Progenitor cell of endocrine pancreas (in vitro differentiated cells): ENCODE measurements around the gene MGAT5B. TPM values are rescaled to one million over a fixed set of nuclear protein-coding genes. Genes with fewer than 3 reads are reported as not detected.

Experiments used
- DNase-seq: peaks from one replicate; pipeline ENCODE4 v3.0.0; 2021; ENCODE audit warnings: low spot score; ENCODE audit not compliant: unreplicated experiment
- H3K27ac Mint-ChIP-seq: 2 replicates; pipeline ENCODE4 v1.8.0; 2021; ENCODE audit warnings: mild to moderate bottlenecking, moderate library complexity, mixed read lengths
- H3K27me3 Mint-ChIP-seq: 2 replicates; pipeline ENCODE4 v1.8.0; 2021; ENCODE audit warnings: mixed read lengths
- H3K36me3 Mint-ChIP-seq: 2 replicates; pipeline ENCODE4 v1.8.0; 2022; ENCODE audit warnings: mixed read lengths; ENCODE audit not compliant: insufficient read depth
- H3K4me1 Mint-ChIP-seq: 2 replicates; pipeline ENCODE4 v1.8.0; 2021; ENCODE audit warnings: low read depth, mixed read lengths
- H3K4me3 Mint-ChIP-seq: 2 replicates; pipeline ENCODE4 v1.8.0; 2021; ENCODE audit warnings: low read depth, mild to moderate bottlenecking, moderate library complexity, mixed read lengths
- H3K9me3 Mint-ChIP-seq: 2 replicates; pipeline ENCODE4 v1.8.0; 2021; ENCODE audit warnings: low read depth, mixed read lengths
- total RNA-seq: library from RNA; stranded (reverse); gene quantifications from 2 replicates; pipeline ENCODE4 v1.2.1, GENCODE V29; 2021
- TF ChIP-seq, protein P1 (sequence below): fragments of 200-600 bp; sonication (generic); IDR thresholded peaks from one replicate; pipeline ENCODE4 v1.5.0; 2021; ENCODE audit warnings: antibody characterized with exemption, mild to moderate bottlenecking; ENCODE audit not compliant: unreplicated experiment

MGAT5B gene
- total RNA-seq, 1 donor from 2014 or later, result 2.8 TPM

DNA sequence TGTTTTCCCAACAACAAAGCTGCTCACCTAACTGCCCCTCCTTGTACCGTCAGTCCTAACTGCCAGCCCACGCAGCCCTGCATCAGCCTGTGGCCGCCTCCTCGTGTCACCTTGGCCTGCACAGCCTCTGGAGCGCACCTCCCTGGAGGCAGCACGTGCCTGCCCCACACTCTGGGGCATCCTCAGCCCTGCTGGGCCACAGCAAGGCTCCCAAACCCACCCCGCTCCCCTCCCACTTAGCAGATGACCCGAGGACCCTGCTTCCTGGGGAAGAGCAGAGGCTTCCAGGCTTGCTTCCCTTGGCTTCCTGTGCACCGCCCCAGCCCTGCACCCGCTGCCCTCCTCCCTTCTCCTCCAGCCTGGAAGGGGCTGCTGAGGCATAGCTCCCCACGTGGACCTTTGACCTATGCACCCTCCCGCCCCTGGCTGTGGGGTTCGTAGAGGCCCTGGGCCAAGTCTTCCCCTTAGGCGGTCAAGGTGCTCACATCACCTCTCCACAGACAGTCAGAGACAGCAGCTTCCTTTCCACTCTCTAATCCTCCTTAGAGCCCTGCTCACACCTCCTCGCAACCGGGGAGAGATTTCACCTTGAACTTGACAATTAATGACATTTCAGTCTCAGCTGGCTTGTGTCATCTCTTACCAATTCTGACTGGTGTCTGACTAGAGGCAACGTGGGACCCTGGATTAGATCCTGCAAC is 115.0 kb downstream of the MGAT5B start:
- H3K4me3 Mint-ChIP-seq, result no peak overlapping the region
- TF ChIP-seq, protein P1, sequence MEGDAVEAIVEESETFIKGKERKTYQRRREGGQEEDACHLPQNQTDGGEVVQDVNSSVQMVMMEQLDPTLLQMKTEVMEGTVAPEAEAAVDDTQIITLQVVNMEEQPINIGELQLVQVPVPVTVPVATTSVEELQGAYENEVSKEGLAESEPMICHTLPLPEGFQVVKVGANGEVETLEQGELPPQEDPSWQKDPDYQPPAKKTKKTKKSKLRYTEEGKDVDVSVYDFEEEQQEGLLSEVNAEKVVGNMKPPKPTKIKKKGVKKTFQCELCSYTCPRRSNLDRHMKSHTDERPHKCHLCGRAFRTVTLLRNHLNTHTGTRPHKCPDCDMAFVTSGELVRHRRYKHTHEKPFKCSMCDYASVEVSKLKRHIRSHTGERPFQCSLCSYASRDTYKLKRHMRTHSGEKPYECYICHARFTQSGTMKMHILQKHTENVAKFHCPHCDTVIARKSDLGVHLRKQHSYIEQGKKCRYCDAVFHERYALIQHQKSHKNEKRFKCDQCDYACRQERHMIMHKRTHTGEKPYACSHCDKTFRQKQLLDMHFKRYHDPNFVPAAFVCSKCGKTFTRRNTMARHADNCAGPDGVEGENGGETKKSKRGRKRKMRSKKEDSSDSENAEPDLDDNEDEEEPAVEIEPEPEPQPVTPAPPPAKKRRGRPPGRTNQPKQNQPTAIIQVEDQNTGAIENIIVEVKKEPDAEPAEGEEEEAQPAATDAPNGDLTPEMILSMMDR, result no peak
- DNase-seq, result no peak
- H3K36me3 Mint-ChIP-seq, result no peaks in the 10 kb centered on the region
- H3K4me1 Mint-ChIP-seq, result peaks cover 3% of the 10 kb centered on the region
- peaks cover 10% of the 10 kb centered on the region for H3K27me3 Mint-ChIP-seq
- peaks cover 2% of the 10 kb centered on the region for H3K9me3 Mint-ChIP-seq
- no peak overlapping the region for H3K27ac Mint-ChIP-seq

DNA sequence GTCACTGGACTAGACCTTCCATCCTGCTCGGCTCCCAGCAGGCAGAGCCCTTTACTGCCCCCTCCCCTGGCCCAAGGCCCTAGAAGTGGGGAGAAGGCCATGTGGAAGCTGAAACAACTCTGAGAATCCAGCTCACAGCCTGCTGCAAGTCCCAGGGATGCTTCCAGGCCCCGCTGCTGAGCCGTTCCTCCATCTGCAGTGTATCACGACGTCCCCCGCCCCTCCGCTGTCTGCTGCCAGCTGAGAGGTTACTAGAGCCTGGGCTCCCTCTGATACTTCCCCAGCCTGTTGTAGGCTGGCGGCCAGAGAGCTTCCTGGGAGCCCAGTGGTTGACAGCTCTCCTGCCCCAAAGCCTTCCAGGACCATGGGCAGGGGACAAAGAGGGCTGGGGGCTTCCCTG is 118.2 kb downstream of the MGAT5B start:
- H3K4me3 Mint-ChIP-seq, result no peak overlapping the region
- no peak for DNase-seq
- no peak overlapping the region for H3K27ac Mint-ChIP-seq
- no peaks in the 10 kb centered on the region for H3K9me3 Mint-ChIP-seq
- TF ChIP-seq, protein P1, result no peak
- no peaks in the 10 kb centered on the region for H3K36me3 Mint-ChIP-seq
- H3K27me3 Mint-ChIP-seq, result peaks cover 7% of the 10 kb centered on the region
- peaks cover 3% of the 10 kb centered on the region for H3K4me1 Mint-ChIP-seq

DNA sequence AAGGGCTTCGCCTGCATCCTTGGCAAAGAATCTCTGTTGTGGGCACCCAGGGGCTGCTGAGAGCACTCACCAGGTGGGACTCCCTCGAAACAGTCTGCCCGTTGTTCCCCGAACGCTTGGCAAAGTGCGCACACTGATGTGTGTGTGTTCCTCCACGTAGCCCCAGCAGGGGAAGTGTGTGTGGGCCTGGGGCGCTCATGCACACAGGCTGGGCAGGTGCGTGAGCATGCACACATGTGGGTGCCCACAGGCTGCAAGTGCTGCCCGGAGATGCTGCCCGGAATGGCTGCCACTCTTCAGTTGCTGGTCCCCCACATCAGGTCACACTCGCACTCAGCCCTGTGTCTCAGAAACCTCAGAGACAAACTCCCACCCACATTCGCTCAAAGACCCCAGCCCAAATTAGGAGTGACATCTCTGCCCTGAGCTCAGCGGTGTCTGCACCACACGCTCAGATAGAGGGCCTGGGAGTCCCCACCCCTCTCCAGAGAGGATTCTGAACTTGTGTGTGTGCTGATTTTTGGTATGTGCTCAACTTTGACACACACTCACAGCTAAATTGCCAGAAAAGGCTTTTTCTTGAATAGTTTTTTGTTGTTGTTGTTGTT is 119.4 kb downstream of the MGAT5B start:
- peaks cover 7% of the 10 kb centered on the region for H3K27me3 Mint-ChIP-seq
- H3K9me3 Mint-ChIP-seq, result no peaks in the 10 kb centered on the region
- H3K36me3 Mint-ChIP-seq, result no peaks in the 10 kb centered on the region
- H3K4me3 Mint-ChIP-seq, result no peak overlapping the region
- TF ChIP-seq, protein P1, result no peak
- peaks cover 3% of the 10 kb centered on the region for H3K4me1 Mint-ChIP-seq
- H3K27ac Mint-ChIP-seq, result no peak overlapping the region
- no peak for DNase-seq

DNA sequence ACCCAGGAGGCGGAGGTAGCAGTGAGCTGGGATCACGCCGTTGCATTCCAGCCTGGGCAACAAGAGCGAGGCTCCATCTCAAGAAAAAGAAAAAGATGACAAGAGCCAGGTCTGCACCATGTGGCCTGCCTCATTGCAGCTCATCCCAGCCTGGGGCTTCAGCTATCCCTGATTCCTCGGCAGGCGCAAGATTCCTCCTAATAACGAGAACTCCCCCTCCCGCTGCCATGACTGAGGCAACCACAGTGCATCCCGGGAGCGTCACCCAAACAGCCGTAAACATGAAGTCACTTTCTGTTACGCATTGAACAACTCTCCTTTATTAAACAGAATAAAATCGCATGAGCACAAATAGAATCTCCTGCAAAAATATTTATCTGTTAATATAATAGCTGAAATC is 120.6 kb downstream of the MGAT5B start:
- Mint-ChIP-seq H3K27ac (no peak overlapping the region), H3K36me3 (no peaks in the 10 kb centered on the region), H3K4me1 (peaks cover 3% of the 10 kb centered on the region), H3K27me3 (peaks cover 4% of the 10 kb centered on the region), H3K9me3 (no peaks in the 10 kb centered on the region), H3K4me3 (no peak overlapping the region)
- no peak for DNase-seq
- TF ChIP-seq, protein P1, result no peak

DNA sequence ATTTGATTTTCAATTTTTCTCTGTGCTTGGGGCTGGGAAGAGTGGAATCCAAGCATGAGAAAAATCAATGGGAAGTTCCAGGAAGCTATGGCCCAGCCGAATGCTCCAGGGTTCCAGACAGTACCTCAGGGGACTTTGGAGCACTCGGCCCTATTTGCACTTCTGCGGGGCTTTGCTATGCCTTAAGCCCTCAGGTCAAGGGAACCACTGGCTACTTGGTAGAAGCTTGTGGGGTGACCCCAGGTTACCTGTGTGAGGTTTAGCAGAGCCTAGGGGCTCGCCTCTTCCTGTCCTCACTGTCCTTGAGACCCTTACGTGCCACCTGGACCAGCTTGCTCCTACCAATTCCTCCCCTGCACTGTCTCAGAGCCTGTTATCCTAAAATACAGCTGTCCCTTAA is 121.3 kb downstream of the MGAT5B start:
- TF ChIP-seq, protein P1, result no peak
- Mint-ChIP-seq H3K4me1 (peaks cover 5% of the 10 kb centered on the region), H3K27me3 (peaks cover 4% of the 10 kb centered on the region), H3K36me3 (no peaks in the 10 kb centered on the region), H3K27ac (no peak overlapping the region), H3K9me3 (no peaks in the 10 kb centered on the region), H3K4me3 (no peak overlapping the region)
- DNase-seq, result no peak
